Fibroblast of the aortic adventitia (primary cell): ENCODE results near the gene PAX3. TPM values are rescaled to one million over a fixed set of nuclear protein-coding genes. Genes with fewer than 3 reads are reported as not detected.

ENCODE experiments used
- DNase-seq: peaks from one replicate; pipeline ENCODE4 v3.0.0-alpha.2; 2010; ENCODE audit warnings: low read depth
- H3K4me3 ChIP-seq: 2 replicates; pipeline ENCODE4 v1.5.1; 2011; ENCODE audit warnings: low read depth, mild to moderate bottlenecking, control low read depth, low read length, moderate library complexity
- total RNA-seq: library from RNA; depleted of rRNA; stranded (reverse); fragments of >200 nt; gene quantifications from 2 replicates; pipeline ENCODE4 v1.2.3, GENCODE V29; 2012; ENCODE audit warnings: low replicate concordance
- TF ChIP-seq, protein P1 (sequence below): IDR thresholded peaks from 2 replicates; pipeline ENCODE4 v1.5.1; 2011; ENCODE audit warnings: mild to moderate bottlenecking, low read length, control low read depth, inconsistent platforms; ENCODE audit not compliant: insufficient read depth

Gene PAX3
- total RNA-seq, 1 donor: not detected

DNA sequence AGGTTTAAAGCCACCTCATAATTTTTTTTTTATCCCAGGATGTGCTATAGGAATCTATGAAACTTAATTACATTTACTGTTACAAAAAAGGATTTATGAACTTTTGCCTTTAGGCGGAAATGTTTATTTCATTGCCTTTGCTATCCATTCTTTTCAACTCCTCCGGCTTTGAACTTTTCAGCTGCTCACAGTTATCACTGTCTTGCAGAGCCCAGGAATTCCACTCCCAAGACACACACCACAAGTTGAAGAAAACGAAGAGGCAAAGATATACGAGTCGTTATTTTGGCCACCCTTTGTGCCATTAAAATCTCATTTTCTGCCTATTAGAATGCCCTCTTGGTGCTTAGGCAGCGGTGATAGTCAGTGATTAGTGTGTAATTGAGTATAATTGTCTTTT, 80.0 kb downstream of the PAX3 start:
- TF ChIP-seq, protein P1, sequence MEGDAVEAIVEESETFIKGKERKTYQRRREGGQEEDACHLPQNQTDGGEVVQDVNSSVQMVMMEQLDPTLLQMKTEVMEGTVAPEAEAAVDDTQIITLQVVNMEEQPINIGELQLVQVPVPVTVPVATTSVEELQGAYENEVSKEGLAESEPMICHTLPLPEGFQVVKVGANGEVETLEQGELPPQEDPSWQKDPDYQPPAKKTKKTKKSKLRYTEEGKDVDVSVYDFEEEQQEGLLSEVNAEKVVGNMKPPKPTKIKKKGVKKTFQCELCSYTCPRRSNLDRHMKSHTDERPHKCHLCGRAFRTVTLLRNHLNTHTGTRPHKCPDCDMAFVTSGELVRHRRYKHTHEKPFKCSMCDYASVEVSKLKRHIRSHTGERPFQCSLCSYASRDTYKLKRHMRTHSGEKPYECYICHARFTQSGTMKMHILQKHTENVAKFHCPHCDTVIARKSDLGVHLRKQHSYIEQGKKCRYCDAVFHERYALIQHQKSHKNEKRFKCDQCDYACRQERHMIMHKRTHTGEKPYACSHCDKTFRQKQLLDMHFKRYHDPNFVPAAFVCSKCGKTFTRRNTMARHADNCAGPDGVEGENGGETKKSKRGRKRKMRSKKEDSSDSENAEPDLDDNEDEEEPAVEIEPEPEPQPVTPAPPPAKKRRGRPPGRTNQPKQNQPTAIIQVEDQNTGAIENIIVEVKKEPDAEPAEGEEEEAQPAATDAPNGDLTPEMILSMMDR: no peak
- no peak for DNase-seq
- H3K4me3 ChIP-seq: no peak overlapping the region

DNA sequence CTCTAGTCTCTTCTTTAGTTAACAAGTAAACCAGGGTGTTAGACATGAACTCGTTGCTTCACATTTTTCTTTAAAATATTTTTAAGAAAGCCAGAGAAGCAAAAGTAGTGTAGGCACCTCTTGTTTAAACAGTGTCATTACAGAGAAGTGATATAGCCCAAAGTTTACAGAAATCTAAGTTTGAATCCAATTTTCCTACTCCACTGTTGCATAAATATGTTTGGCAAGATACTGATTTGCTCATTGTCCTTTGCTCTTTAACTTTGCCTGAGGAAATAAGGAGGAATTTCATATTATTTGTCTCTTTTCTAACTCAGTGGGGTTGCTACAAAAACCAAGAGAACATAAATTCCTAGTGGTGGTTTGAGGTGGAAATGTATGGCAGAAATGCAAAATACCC, 81.1 kb downstream of the PAX3 start:
- TF ChIP-seq, protein P1: no peak
- no peak for DNase-seq
- H3K4me3 ChIP-seq: no peak overlapping the region

DNA sequence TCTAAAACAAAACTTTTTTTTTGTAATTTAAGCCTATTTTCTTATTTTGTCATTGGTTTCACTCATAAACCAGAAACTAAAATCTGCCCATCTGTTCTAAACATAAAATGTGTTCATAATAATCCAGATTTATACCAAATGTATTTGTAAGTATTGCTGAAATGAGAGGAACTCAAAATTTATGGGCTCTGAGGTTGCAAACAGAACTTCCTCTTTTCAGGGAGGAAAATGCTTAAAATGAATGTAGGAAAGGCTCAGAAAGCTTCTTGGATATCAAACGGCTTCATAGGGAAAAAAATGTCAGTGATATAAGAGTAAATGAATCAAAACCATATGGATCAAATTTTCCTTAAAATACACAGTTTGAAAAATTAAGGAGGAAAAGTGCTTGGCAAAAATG, 83.9 kb downstream of the PAX3 start:
- H3K4me3 ChIP-seq: no peak overlapping the region
- no peak for DNase-seq
- TF ChIP-seq, protein P1: no peak

DNA sequence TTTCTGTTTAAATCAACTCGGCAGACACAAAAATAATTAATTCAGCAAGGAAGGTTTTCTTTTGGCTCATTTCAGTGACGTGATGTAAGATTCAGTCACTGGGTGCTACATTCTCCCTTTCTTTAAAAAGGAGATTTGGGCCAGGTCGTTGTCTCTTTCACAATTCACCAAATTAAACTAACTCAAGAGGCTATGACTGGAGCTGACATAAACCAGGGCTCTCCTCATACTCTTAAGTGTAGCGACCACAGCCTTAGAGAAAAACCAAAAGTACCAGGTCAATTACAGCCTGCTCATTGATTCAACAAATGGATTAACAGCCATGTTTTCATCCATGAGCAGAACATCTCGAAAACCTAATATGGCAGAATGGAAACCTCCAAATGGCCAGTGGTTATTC, 85.7 kb downstream of the PAX3 start:
- no peak for DNase-seq
- no peak overlapping the region for H3K4me3 ChIP-seq
- TF ChIP-seq, protein P1: no peak

DNA sequence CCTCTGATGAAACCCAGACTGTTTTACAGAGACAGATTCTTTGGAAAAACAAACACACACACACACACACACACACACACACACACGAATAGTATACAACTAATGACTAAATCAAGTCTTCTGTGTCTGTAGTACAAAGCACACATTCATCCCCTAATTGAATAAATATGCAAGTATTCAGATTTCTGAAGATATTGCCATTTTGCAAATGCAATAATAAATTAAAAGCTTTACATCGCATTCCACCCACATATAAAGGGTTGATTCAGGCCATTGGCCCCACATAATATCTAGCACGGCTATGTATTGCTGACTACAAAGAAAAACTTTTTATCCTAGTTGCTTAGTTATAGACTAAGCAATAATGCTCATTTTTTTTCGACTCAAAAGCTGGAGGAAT, 86.2 kb downstream of the PAX3 start:
- no peak for DNase-seq
- TF ChIP-seq, protein P1: no peak
- H3K4me3 ChIP-seq: no peak overlapping the region

DNA sequence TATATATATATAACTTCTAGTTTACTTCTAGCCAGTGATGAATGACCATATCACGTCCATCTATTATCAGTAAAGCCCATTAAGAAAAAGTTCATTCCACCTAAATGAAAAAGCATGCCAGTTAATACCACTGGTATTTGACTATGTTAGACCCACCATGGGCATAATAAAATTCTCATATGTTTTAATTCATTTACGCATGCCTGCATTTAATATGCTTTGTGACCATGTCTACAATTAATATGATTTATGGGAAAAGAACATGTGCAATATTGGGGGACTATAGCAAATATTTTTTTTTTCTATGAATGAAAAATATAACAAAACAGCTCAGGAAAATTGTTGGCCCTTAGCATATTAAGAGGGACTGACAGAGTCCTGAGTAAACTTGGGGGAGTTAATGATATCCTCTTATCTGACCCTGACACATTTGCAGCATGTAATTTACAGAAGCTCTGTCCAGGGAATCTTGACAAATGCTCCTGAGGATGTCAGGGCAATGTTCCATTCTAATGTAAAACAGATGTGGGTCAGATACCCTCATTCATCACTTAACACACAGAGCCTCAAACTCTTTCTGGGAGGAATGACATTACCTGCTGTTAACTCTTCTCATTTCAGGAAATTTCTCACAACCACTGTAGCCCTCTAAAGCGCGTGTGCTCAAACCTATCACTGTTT, 90.6 kb downstream of the PAX3 start:
- H3K4me3 ChIP-seq: no peak overlapping the region
- TF ChIP-seq, protein P1: no peak
- DNase-seq: no peak

DNA sequence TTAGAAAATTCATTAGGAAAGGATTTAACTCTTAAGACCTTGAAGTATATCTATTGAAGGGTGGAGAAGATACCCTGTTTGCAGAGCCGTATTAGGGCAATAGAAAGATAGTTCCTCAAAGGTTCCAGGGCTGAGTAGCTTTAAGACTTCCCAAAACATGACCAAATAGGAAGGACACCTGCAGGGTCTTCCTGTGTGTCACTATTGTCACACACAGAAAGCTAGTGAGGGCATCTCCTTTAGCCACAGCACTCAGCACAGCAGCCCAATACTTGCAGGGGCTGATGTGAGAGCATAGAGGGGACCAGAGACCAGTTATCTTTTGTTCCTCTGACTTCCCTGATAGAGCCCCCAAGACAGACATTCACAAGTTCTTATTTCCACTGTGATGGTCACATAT, 93.7 kb downstream of the PAX3 start:
- TF ChIP-seq, protein P1: no peak
- no peak for DNase-seq
- H3K4me3 ChIP-seq: no peak overlapping the region
